ENCODE measurements around the gene SPPL2B.

Gene SPPL2B

GRCh38 chr19:2324220-2324948 is 4.1 kb upstream of the SPPL2B start:
- no peak for DNase-seq

- DNase-seq: no peak
These were observed 3.0 kb upstream of the SPPL2B start for GRCh38 chr19:2325281-2326046.

GRCh38 chr19:2326699-2327360 is 1.7 kb upstream of the SPPL2B start:
- DNase-seq: no peak

GRCh38 chr19:2327773-2328400 is 597 bp upstream of the SPPL2B start:
- no peak for DNase-seq

- DNase-seq: no peak
These were observed 630 bp downstream of the SPPL2B start for GRCh38 chr19:2329149-2329478.

GRCh38 chr19:2329501-2329916 is 1.0 kb downstream of the SPPL2B start:
- DNase-seq: peak in 1 of 2 experiments; percentile 27

GRCh38 chr19:2330255-2330631 is 1.8 kb downstream of the SPPL2B start:
- DNase-seq: no peak

GRCh38 chr19:2330632-2331284 is 2.3 kb downstream of the SPPL2B start:
- peak; percentile 48 to 66 for DNase-seq

- no peak for DNase-seq
These were observed 3.2 kb downstream of the SPPL2B start for GRCh38 chr19:2331601-2332246.

- DNase-seq: peak; percentile 81 to 86
These were observed 4.0 kb downstream of the SPPL2B start for GRCh38 chr19:2332341-2333026.

GRCh38 chr19:2333027-2333806 is 4.7 kb downstream of the SPPL2B start:
- DNase-seq: peak; percentile 87 to 94

- DNase-seq: no peak
These were observed 5.3 kb downstream of the SPPL2B start for GRCh38 chr19:2333807-2334211.

GRCh38 chr19:2334426-2334825 is 5.9 kb downstream of the SPPL2B start:
- DNase-seq: no peak

GRCh38 chr19:2334986-2335846 is 6.7 kb downstream of the SPPL2B start:
- no peak for DNase-seq

GRCh38 chr19:2335848-2336247 is 7.4 kb downstream of the SPPL2B start:
- no peak for DNase-seq

GRCh38 chr19:2336528-2337328 is 8.2 kb downstream of the SPPL2B start:
- no peak for DNase-seq

- no peak for DNase-seq
These were observed 8.8 kb downstream of the SPPL2B start for GRCh38 chr19:2337329-2337707.

GRCh38 chr19:2338055-2338615 is 9.7 kb downstream of the SPPL2B start:
- no peak for DNase-seq

Measured in NCI-H187 (cell line).